Midbrain (tissue), 1 donor: ENCODE data around the gene CDH6.

Experiments
- DNase-seq: peaks from one replicate; lab custom pipeline; 2025; lab: John Stamatoyannopoulos, UW

The CDH6 gene

GRCh38 chr5:31377274-31377946, 183.9 kb downstream of the CDH6 start:
- no peak for DNase-seq

GRCh38 chr5:31378136-31378535, 184.7 kb downstream of the CDH6 start:
- no peak for DNase-seq
